HG02981 (cell line): ENCODE results near the gene AQP1.

Experiments
- ATAC-seq: cut with Tn5 transposase; IDR thresholded peaks from one replicate; pipeline ENCODE4 v1.9.1; 2021; ENCODE audit warnings: mild to moderate bottlenecking, moderate library complexity; ENCODE audit not compliant: unreplicated experiment

Gene AQP1

GRCh38 chr7:30911561-30911969 lies at the start of gene AQP1:
TSS of gene AQP1 (plus strand) at chr7:30911853. CDS start at chr7:30911910, 57 bp downstream.
- ATAC-seq: no peak

- ATAC-seq: no peak
Measured at GRCh38 chr7:30862995-30863705, 48.5 kb upstream of the AQP1 start.

DNA sequence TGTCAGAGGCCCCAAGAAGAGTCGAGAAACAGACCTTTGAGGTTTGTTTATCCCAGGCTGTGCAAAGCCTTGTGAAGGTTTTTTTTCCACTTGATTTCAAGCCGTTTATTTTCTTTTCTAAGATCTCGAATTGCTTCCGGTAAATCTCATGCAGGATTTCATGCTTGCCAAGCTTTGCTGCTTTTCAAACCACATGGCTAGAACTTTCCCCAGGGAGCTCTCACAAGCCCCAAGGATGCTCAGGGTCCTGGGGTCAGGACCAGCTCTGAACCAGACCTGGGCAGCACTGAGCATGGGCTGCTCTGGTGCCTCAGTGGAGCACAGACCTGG lies 48.0 kb upstream of the AQP1 start:
- no peak for ATAC-seq

- ATAC-seq: no peak
Measured at GRCh38 chr7:30864101-30864500, 47.6 kb upstream of the AQP1 start.

DNA sequence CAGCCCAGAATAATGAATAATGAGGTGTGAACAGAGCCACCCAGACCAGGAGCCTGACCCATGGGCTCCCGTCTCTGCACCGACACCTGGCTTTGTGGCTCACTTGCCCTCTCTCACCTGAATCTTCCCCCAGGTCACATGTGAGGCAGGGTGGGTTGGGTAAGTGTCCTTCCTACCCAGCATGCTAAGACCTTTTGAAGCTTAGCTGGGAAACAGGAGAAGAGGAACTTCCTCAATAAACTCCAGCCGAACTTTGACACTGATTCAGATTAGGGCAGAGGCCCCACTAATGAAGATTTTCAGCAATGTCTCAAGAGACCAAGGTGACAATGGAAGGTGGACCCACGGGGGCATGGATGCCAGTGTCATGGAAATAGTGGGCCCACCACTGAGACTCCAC lies 46.6 kb upstream of the AQP1 start:
- no peak for ATAC-seq

DNA sequence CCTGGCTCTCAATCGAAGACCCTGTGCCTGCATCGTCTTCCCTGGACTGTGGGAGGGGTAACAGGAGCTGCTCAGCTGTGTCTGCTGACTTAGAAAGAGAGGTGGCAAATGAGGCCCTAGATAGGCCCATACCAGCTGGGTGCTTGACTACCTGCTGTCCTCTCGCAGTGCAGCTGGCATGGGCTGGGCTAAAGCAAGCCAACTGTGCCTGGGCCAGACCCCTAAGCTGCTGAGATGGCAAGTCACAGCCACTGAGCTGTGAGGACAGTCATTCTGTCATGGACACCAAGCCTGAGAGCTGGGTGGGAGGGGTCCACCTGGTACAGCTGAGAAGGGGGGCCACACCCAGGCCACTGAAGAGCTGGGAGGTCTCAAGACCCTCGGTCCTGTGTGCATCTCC lies 45.8 kb upstream of the AQP1 start:
- ATAC-seq: no peak

GRCh38 chr7:30866939-30867338 lies 44.7 kb upstream of the AQP1 start:
- no peak for ATAC-seq

DNA sequence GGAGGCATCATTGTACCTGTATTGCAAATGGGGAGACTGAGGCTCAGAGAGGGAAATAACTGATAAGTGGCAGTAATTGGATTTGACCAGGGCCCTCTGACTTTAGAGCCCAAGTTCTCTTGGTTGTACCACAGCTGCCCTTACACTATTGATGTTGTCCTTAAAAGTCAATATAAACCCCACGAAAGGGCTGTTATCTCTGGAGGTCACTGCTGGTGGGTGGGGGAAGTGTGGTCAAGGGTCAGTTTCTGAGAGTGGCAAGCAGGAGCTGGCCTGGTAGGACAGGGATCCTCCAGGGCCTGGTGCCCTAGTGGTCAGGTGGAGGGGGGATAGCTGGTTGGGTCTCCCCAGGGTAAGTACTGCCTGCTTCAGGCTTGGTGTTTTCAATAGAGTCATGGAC lies 44.2 kb upstream of the AQP1 start:
- no peak for ATAC-seq

GRCh38 chr7:30869794-30870611 lies 41.6 kb upstream of the AQP1 start:
- no peak for ATAC-seq

- no peak for ATAC-seq
Measured at GRCh38 chr7:30870821-30871518, 40.7 kb upstream of the AQP1 start.

GRCh38 chr7:30871655-30872054 lies 40.0 kb upstream of the AQP1 start:
- no peak for ATAC-seq

DNA sequence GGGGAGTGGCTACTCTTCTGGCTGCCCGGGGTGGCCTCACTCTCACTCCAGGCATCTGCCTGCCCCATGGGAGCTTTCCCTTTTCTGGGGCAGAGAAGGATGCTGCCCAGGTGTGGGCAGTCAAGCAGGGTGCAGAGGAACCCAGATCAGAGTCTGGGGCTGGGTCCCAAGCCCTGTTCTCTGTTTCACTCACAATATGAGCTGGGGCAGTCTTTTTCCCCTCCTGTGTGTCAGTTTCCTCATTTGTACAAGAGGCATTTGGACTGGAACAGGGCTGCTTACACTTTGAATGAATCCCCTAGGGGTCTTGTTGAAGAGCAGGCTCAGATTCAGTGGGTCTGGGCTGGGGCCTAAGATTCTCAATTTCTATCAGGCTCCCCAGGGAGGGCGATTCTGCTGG lies 38.4 kb upstream of the AQP1 start:
- no peak for ATAC-seq

- no peak for ATAC-seq
Measured at GRCh38 chr7:30873656-30874055, 38.0 kb upstream of the AQP1 start.

DNA sequence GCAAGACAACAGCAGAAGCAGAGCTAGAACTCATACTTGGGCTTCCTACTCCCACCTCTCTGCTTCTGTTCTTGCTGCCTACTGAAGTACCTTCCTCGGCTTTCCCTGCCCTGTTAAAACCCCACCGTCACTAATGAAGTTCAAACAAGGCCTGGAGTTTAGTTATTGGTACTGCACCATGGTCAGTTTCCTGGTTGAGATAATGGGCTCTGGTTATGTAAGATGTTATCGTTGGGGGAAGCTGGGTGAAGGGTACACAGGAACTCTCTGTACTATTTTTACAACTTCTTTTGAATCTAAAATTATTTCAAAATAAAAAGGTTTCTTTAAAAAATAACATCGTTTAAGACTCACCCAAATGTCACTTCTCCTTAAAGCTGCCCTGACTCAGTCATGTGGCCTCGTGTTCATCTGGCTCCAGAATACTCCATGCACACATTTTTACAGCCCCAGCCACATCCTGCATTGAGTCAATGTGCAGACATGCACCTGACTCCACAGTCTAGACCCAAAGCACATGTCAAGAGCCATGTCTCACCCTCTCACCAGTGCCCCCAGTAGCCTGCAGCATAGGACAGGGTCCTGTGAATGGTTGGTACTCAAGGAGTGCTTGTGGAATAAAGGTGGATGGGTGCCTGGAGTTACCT lies 36.9 kb upstream of the AQP1 start:
- ATAC-seq: no peak

DNA sequence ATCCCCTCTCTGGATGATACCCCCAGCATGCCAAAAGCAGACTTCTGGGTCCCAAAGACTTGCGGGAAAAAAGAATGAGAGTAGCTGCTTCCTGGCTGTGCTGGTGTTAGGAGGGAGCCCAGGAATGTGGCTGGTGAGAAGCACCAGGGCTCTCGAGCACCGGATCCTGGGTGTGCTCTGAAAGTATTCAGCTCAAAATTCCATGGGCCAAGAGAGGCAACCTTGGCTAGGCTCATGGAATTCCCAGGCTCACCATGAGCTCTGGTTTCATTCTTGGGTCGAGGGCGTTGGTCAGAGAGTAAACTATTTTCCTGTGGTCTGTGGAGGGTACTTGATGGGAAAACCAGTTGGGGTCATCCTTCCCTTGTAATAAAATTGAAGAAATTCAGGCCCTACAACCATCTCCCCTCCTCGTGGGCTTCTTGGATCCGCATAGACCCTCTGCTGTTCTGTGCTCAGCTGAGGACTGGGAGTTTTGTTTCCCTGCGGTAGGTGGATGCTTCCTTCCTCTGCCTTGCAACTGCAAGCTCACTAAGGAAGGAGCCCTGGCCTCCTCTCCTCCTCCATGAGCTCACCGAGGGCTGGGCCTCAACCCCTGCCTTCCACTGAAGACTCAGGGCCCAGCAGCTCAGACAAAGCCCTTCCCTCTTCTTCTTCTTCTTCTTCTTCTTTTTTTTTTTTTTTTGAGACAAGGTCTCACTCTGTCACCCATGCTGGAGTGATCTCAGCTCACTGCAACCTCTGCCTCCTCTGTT lies 34.5 kb upstream of the AQP1 start:
- no peak for ATAC-seq

DNA sequence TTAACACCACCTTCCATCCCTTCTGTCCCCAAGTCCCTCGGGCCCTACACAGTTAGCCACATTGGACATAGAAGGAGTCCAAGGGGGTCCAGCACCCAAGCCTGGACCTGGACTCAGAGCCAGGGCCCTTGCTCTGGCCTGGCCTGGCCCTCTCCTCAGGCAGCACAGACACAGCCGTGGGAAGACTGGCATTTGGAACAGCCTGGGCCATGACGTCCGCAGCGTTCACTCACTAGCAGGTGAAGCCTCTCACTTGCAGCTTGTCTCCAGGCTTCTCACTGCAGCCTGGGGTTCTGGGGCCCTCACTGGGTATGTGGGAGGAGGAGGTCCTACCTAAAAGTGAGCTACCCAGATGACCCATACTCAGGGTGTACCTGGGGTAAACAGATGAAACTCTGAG lies 33.7 kb upstream of the AQP1 start:
- ATAC-seq: no peak

GRCh38 chr7:30879139-30880124 lies 32.2 kb upstream of the AQP1 start:
- no peak for ATAC-seq

DNA sequence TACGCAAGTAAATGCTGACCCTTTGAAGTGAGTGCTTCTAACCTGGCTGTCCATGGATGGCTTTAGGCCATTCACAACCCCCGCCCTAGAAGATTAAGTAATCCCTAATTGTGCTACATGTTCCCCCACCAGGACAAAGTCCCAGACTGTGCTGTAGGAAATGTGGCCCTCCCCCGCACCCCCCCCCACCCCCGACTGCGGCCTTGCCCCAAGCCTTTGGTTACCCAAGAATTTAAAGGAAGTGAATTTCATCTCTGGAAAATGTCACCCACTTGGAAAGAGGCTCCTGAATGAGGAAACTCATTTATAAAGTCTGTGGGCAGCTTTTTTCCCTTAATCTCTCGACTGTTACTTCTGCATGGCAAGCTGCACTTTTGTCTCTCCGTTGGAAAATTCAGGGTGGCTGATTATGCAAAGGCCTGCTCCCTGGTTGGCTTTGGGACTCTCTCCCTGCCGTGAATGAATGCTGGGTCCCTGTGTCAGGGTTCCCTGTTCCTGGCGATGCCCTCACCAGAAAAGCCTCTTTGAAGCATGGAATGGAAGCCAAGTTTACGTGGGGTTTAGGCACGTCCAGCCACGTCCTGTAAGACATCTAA lies 31.4 kb upstream of the AQP1 start:
- ATAC-seq: no peak

GRCh38 chr7:30880941-30881340 lies 30.7 kb upstream of the AQP1 start:
- ATAC-seq: no peak
